Loucy (cell line): Measurements from ENCODE around the gene ANGPT4.

Experiments used
- CTCF ChIP-seq: fragments of 200-600 bp; sonication (generic); conservative IDR thresholded peaks from 2 replicates; pipeline ENCODE4 v1.5.1; 2014; ENCODE audit warnings: mild to moderate bottlenecking, antibody characterized with exemption, low read length
- EZH2phosphoT487 ChIP-seq: fragments of 200-600 bp; IDR thresholded peaks from 2 replicates; pipeline ENCODE4 v1.6.1; 2018; ENCODE audit warnings: antibody characterized with exemption, mild to moderate bottlenecking, moderate library complexity, borderline replicate concordance

- no peak for TF ChIP-seq CTCF
- TF ChIP-seq EZH2phosphoT487 = no peak
These were observed 58.1 kb downstream of the ANGPT4 start for GRCh38 chr20:858011-858410.
